ENCODE measurements around the gene WDR89.
"Not testable (repeated sequence)": the region's sequence is repeated elsewhere in the genome, so short reads cannot be mapped to it uniquely, and the experiment has no call there.

Gene WDR89

DNA sequence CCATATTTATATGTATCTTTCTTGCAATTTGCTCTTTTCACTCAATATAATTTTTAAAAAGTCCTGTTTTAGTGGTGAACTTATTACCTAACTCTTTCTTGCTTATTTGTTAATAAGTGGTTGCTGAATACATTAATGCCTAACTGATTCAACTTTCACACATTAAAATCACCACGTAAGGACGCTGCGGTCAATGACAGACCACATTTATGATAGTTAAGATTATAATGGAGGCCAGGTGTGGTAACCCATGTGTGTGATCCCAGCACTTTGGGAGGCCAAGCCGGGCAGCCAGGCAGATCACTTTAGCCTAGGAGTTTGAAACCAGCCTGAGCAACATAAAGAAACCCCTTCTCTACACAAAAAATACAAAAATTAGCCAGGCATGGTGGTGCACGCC is 37.0 kb downstream of the WDR89 start:
- no peaks in the 10 kb centered on the region for H3K36me3 ChIP-seq
- TF ChIP-seq, protein P1, sequence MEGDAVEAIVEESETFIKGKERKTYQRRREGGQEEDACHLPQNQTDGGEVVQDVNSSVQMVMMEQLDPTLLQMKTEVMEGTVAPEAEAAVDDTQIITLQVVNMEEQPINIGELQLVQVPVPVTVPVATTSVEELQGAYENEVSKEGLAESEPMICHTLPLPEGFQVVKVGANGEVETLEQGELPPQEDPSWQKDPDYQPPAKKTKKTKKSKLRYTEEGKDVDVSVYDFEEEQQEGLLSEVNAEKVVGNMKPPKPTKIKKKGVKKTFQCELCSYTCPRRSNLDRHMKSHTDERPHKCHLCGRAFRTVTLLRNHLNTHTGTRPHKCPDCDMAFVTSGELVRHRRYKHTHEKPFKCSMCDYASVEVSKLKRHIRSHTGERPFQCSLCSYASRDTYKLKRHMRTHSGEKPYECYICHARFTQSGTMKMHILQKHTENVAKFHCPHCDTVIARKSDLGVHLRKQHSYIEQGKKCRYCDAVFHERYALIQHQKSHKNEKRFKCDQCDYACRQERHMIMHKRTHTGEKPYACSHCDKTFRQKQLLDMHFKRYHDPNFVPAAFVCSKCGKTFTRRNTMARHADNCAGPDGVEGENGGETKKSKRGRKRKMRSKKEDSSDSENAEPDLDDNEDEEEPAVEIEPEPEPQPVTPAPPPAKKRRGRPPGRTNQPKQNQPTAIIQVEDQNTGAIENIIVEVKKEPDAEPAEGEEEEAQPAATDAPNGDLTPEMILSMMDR (IDR thresholded peaks at IDR 0.05): no peak
- H3K9me3 ChIP-seq: no peaks in the 10 kb centered on the region

DNA sequence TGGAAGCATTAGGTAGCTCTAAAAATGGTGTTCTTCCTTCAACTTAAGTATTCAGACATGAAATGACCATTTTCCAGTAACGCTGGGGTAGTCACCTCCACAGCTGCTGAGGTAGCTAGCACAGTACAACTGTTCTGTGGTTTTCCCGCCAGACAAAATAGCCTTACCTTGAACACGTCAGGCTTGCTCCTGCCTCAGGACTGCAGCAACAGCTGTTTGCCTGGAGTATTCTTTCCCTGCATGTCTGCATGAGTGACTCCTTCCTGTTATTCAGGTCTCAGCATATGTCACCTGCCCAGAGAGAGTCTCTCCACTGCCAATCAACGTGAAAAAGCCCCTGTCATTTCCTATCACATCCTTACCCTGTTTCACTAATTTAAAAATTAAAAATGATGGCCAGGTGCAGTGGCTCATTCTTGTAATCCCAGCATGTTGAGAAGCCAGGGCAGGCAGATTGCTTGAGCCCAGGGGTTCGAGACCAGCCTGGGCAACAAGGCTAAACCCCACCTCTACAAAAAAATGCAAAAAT is 37.9 kb downstream of the WDR89 start:
- Histone ChIP-seq H3K36me3 (peaks cover 4% of the 10 kb centered on the region), H3K9me3 (no peaks in the 10 kb centered on the region), H3K27ac (no peak overlapping the region), H3K4me1 (ENCODE audit: control insufficient read depth in 1 of 2, insufficient read depth in 1 of 2, low read depth in 1 of 2, low read length in 1 of 2) (no peaks in the 10 kb centered on the region), H3K4me3 (ENCODE audit: low read depth in 1 of 2, low read length in 1 of 2) (no peak overlapping the region), H3K27me3 (no peaks in the 10 kb centered on the region)
- TF ChIP-seq, protein P1 (IDR thresholded peaks at IDR 0.05): no peak

More for the DNA sequence above, 37.0 kb downstream of the WDR89 start:
- H3K27ac ChIP-seq: no peak overlapping the region
- H3K4me1 ChIP-seq (ENCODE audit: control insufficient read depth in 1 of 2, insufficient read depth in 1 of 2, low read depth in 1 of 2, low read length in 1 of 2): no peaks in the 10 kb centered on the region
- H3K27me3 ChIP-seq: no peaks in the 10 kb centered on the region
- no peak overlapping the region for H3K4me3 ChIP-seq (ENCODE audit: low read depth in 1 of 2, low read length in 1 of 2)

DNA sequence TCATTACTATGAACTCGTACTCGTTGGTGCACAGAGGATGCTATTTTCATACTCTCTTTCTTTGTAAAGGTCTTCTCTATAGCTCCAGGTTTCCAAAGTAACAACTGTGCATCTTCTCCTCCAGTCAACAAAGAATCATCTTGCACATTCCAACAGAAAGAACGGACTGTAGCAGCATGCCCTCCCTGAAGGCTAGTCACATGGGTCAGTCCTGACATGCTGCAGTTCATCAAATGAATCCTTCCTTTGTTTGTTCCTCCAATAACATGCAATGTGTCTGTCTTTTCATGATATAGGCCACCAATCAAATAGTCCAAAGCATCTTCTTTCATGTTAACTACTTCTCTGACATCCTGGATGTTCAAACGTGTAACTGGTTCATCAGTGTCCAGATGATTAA is 42.9 kb downstream of the WDR89 start:
- Histone ChIP-seq H3K4me1 (ENCODE audit: control insufficient read depth in 1 of 2, insufficient read depth in 1 of 2, low read depth in 1 of 2, low read length in 1 of 2) (no peaks in the 10 kb centered on the region), H3K27me3 (no peaks in the 10 kb centered on the region), H3K4me3 (ENCODE audit: low read depth in 1 of 2, low read length in 1 of 2) (no peak overlapping the region), H3K36me3 (peaks cover 4% of the 10 kb centered on the region), H3K27ac (no peak overlapping the region), H3K9me3 (no peaks in the 10 kb centered on the region)
- TF ChIP-seq, protein P1 (IDR thresholded peaks at IDR 0.05): no peak

DNA sequence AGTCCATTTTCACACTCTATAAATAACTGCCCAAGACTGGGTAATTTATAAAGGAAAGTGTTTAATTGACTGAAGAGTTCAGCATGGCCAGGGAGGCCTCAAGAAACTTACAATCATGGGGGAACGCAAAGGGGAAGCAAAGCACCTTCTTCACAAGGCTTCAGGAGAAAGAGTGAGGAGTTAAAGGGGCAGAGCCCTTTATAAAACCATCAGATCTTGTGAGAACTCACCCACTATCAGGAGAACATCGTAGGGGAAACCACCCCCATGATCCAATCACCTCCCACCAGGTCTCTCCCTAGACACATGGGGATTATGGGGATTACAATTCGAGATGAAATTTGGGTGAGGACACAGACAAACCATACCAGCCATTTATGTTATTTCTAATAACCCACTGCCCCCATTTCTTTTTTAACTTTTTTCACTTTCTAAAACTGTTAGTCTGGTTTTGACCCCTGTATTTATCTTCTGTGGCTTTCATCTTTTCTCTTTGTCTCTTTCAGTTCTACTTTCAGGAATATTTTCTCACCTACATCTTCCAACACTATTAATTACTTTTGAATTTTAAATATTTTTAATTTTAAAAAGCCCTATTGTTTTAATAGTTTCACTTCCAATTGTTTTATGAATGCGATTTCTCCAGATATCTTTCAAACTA is 44.5 kb downstream of the WDR89 start:
- Histone ChIP-seq H3K27me3 (no peaks in the 10 kb centered on the region), H3K36me3 (peaks cover 4% of the 10 kb centered on the region), H3K9me3 (no peaks in the 10 kb centered on the region), H3K27ac (no peak overlapping the region), H3K4me3 (ENCODE audit: low read depth in 1 of 2, low read length in 1 of 2) (no peak overlapping the region), H3K4me1 (ENCODE audit: control insufficient read depth in 1 of 2, insufficient read depth in 1 of 2, low read depth in 1 of 2, low read length in 1 of 2) (no peaks in the 10 kb centered on the region)
- TF ChIP-seq, protein P1 (IDR thresholded peaks at IDR 0.05): no peak

DNA sequence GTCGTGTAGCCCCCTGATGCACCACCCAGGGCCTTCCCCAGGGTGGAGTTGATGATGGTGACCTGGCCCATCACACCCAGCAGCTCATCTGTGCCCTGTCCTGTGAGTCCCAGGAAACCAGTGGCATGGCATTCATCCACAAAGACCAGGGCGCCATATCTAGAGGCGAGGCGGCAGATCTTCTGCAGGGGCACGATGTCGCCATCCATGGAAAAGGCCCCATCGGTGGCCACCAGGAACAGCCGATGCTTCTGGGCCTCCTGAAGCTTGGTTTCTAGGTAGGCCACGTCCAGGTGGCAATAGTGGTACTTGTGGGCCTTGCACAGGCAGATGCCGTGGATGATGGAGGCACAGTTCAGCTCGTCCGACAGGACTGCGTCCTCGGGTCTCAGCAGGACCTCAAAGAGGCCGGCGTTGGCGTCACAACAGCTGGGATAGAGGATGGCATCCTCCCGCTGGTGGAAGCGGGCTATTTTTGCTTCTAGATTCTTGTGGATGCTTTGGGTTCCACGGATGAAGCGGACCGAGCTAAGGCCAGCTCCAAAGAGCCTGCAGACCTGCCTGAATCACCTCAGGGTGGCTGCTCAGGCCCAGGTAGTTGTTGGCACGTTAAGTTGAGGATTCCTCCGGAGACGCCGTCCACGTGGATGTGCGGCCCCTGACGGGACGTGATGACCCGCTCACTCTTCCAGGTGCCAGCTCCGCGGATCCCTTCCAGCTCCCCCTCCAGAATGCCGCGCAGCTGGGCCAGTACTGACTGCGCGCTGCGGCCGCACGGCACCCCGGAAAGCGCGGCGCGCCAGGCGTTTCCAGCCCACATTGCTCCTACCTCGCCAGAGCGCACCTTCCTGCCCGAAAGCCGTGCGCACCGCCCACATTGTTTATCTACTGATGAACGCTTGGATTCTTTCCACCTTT is 47.0 kb downstream of the WDR89 start:
- no peaks in the 10 kb centered on the region for H3K27me3 ChIP-seq
- no peaks in the 10 kb centered on the region for H3K9me3 ChIP-seq
- peaks cover 4% of the 10 kb centered on the region for H3K36me3 ChIP-seq
- no peak overlapping the region for H3K27ac ChIP-seq
- TF ChIP-seq, protein P1 (IDR thresholded peaks at IDR 0.05): no peak
- no peak overlapping the region for H3K4me3 ChIP-seq (ENCODE audit: low read depth in 1 of 2, low read length in 1 of 2)
- H3K4me1 ChIP-seq (ENCODE audit: control insufficient read depth in 1 of 2, insufficient read depth in 1 of 2, low read depth in 1 of 2, low read length in 1 of 2): no peaks in the 10 kb centered on the region

DNA sequence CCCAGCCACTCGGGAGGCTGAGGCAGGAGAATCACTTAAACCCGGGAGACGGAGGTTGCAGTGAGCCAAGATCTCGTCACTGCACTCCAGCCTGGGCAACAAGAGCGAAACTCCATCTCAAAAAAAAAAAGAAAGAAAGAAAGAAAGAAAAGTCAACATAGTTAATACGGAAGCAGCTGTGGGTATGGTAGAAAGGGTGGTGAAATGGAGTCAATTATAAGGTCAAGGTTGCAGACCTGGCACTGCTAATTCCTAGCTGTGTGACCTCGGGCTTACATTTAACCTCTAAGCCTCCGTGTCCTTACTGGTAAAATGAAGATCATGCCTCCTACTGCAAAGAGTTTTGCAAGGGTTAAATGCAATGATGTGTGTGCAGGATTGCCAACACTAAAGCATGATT is 58.6 kb downstream of the WDR89 start:
- not testable (repeated sequence) for H3K4me3 ChIP-seq (ENCODE audit: low read depth in 1 of 2, low read length in 1 of 2); H3K9me3 ChIP-seq; H3K27ac ChIP-seq; H3K36me3 ChIP-seq; H3K4me1 ChIP-seq (ENCODE audit: control insufficient read depth in 1 of 2, insufficient read depth in 1 of 2, low read depth in 1 of 2, low read length in 1 of 2); H3K27me3 ChIP-seq

Measured in neutrophil (primary cell).